ENCODE results near the gene CCAR1.
"Not testable (repeated sequence)": the region's sequence is repeated elsewhere in the genome, so short reads cannot be mapped to it uniquely, and the experiment has no call there.

CCAR1 gene

GRCh38 chr10:68759223-68759863, 38.3 kb downstream of the CCAR1 start:
- no peak for DNase-seq (ENCODE audit: insufficient read length, low spot score)
- no peak for FAIRE-seq

- DNase-seq (ENCODE audit: insufficient read length, low spot score) (no peak), FAIRE-seq (no peak)
Measured at GRCh38 chr10:68759967-68760366, 38.9 kb downstream of the CCAR1 start.

GRCh38 chr10:68767407-68767806, 46.4 kb downstream of the CCAR1 start:
- not testable (repeated sequence) for DNase-seq (ENCODE audit: insufficient read length, low spot score)

GRCh38 chr10:68781613-68782574, 60.9 kb downstream of the CCAR1 start:
- FAIRE-seq: no peak

More at GRCh38 chr10:68767407-68767806, 46.4 kb downstream of the CCAR1 start:
- FAIRE-seq: not testable (repeated sequence)

GRCh38 chr10:68784476-68784875, 63.4 kb downstream of the CCAR1 start:
- no peak for DNase-seq (ENCODE audit: insufficient read length, low spot score)
- FAIRE-seq: no peak

More at GRCh38 chr10:68781613-68782574, 60.9 kb downstream of the CCAR1 start:
- DNase-seq (ENCODE audit: insufficient read length, low spot score): no peak

GRCh38 chr10:68787813-68788212, 66.8 kb downstream of the CCAR1 start:
- DNase-seq (ENCODE audit: insufficient read length, low spot score): no peak
- FAIRE-seq: no peak

GRCh38 chr10:68790476-68790875, 69.4 kb downstream of the CCAR1 start:
- no peak for FAIRE-seq
- no peak for DNase-seq (ENCODE audit: insufficient read length, low spot score)

GRCh38 chr10:68792115-68792514, 71.1 kb downstream of the CCAR1 start:
- FAIRE-seq (no peak), DNase-seq (ENCODE audit: insufficient read length, low spot score) (no peak)

- FAIRE-seq (no peak), DNase-seq (ENCODE audit: insufficient read length, low spot score) (no peak)
Measured at GRCh38 chr10:68795886-68796532, 75.0 kb downstream of the CCAR1 start.

- FAIRE-seq: no peak
Measured at GRCh38 chr10:68796605-68797004, 75.6 kb downstream of the CCAR1 start.

GRCh38 chr10:68800211-68800610, 79.2 kb downstream of the CCAR1 start:
- no peak for FAIRE-seq

More at GRCh38 chr10:68796605-68797004, 75.6 kb downstream of the CCAR1 start:
- DNase-seq (ENCODE audit: insufficient read length, low spot score): no peak

GRCh38 chr10:68804692-68805091, 83.7 kb downstream of the CCAR1 start:
- DNase-seq (ENCODE audit: insufficient read length, low spot score) (no peak), FAIRE-seq (no peak)

More at GRCh38 chr10:68800211-68800610, 79.2 kb downstream of the CCAR1 start:
- no peak for DNase-seq (ENCODE audit: insufficient read length, low spot score)

GRCh38 chr10:68810830-68811229, 89.8 kb downstream of the CCAR1 start:
- FAIRE-seq; DNase-seq (ENCODE audit: insufficient read length, low spot score): not testable (repeated sequence)

- FAIRE-seq (no peak), DNase-seq (ENCODE audit: insufficient read length, low spot score) (no peak)
Measured at GRCh38 chr10:68811314-68812009, 90.4 kb downstream of the CCAR1 start.

- no peak for DNase-seq (ENCODE audit: insufficient read length, low spot score)
- no peak for FAIRE-seq
Measured at GRCh38 chr10:68812420-68812819, 91.4 kb downstream of the CCAR1 start.

GRCh38 chr10:68813559-68813958, 92.5 kb downstream of the CCAR1 start:
- FAIRE-seq: no peak

GRCh38 chr10:68816796-68817412, 95.9 kb downstream of the CCAR1 start:
- DNase-seq (ENCODE audit: insufficient read length, low spot score) (no peak), FAIRE-seq (no peak)

More at GRCh38 chr10:68813559-68813958, 92.5 kb downstream of the CCAR1 start:
- no peak for DNase-seq (ENCODE audit: insufficient read length, low spot score)

GRCh38 chr10:68820359-68820758, 99.3 kb downstream of the CCAR1 start:
- not testable (repeated sequence) for FAIRE-seq; DNase-seq (ENCODE audit: insufficient read length, low spot score)

GRCh38 chr10:68822626-68823025, 101.6 kb downstream of the CCAR1 start:
- not testable (repeated sequence) for DNase-seq (ENCODE audit: insufficient read length, low spot score); FAIRE-seq
